ENCODE results near the gene ARPC5L.

GRCh38 chr9:124829334-124829669 is 32.6 kb upstream of the ARPC5L start:
- TF ChIP-seq EZH2 (IDR thresholded peaks at IDR 0.05; ENCODE audit: borderline replicate concordance, low read depth, low read length, poor library complexity, severe bottlenecking) (no peak), CTCF (conservative IDR thresholded peaks at IDR 0.05; ENCODE audit: low read depth, low read length) (no peak)
